HCT116 (cell line): ENCODE measurements around the gene FRMD8. TPM values are rescaled to one million over a fixed set of nuclear protein-coding genes. Genes with fewer than 3 reads are reported as not detected.

ENCODE experiments used
- ATAC-seq: fragments of 200-7000 bp; cut with Tn5 transposase; 2 replicates; pipeline ENCODE4 v1.9.1; 2020; ENCODE audit warnings: mild to moderate bottlenecking, moderate library complexity
- BruUV-seq: library from RNA; stranded (reverse); fragments of 400-500 nt; replicated peaks from 2 replicates; lab custom pipeline; 2021; lab: Mats Ljungman, UMichigan
- CTCF ChIA-PET: fragments of 300-600 bp; sonication (Branson Sonifier 250); formaldehyde crosslinking; loops from one replicate; lab custom pipeline; 2021; ENCODE audit warnings: antibody characterized with exemption; lab: Charles Lee
- POLR2A ChIA-PET: fragments of 300-600, 350-600 bp; sonication (Branson Sonifier 250); formaldehyde crosslinking; loops from one replicate; lab custom pipeline; 2021; ENCODE audit warnings: antibody characterized with exemption; lab: Charles Lee
- RAD21 ChIA-PET, 2 experiments: fragments of 300-600 bp; sonication (Branson Sonifier 250); formaldehyde crosslinking; loops; one replicate each; lab custom pipeline; 2023; ENCODE audit warnings: low total read pairs in 2 of 2; ENCODE audit not compliant: uncharacterized antibody in 2 of 2, unreplicated experiment in 2 of 2, low non-redundant PET in 1 of 2; lab: Charles Lee
- DNase-seq: peaks from one replicate; pipeline ENCODE4 v3.0.0-alpha.2; 2010; ENCODE audit warnings: low read depth, low spot score
- H2AFZ ChIP-seq: fragments of 200-600 bp; shearing (Covaris generic), sonication (generic); 2 replicates; pipeline ENCODE4 v1.6.1; 2017; ENCODE audit warnings: low read depth, mixed run types, mixed read lengths, antibody characterized with exemption, low read length; ENCODE audit not compliant: poor library complexity, severe bottlenecking
- H3K27ac ChIP-seq: 2 replicates; pipeline ENCODE4 v1.5.1; 2012; ENCODE audit warnings: low read depth, low read length
- H3K27me3 ChIP-seq: fragments of 200-600 bp; sonication (generic); 2 replicates; pipeline ENCODE4 v1.6.1; 2016; ENCODE audit warnings: mixed run types, low read length, mixed read lengths; ENCODE audit not compliant: insufficient read depth
- H3K36me3 ChIP-seq, 2 experiments: fragments of 200-500 bp in 1 of 2; fragments of 200-600 bp in 1 of 2; sonication (Bioruptor generic) in 1 of 2; sonication (generic) in 1 of 2; 2 replicates each; pipeline versions ENCODE4 v1.5.1 to v1.6.1; 2014 to 2016; ENCODE audit warnings: low read length in 2 of 2, inconsistent platforms in 1 of 2, mixed read lengths in 1 of 2, mixed run types in 1 of 2; ENCODE audit not compliant: insufficient read depth in 2 of 2, control insufficient read depth in 1 of 2
- H3K4me1 ChIP-seq, 2 experiments: fragments of 200-600 bp in 1 of 2; sonication (generic) in 1 of 2; 2 replicates each; pipeline versions ENCODE4 v1.5.1 to v1.6.1; 2012 to 2017; ENCODE audit warnings: low read length in 2 of 2, inconsistent platforms in 1 of 2, mild to moderate bottlenecking in 1 of 2, mixed read lengths in 1 of 2, mixed run types in 1 of 2, moderate library complexity in 1 of 2; ENCODE audit not compliant: insufficient read depth in 2 of 2, control insufficient read depth in 1 of 2
- H3K4me2 ChIP-seq: fragments of 200-600 bp; sonication (generic); 2 replicates; pipeline ENCODE4 v1.6.1; 2017; ENCODE audit warnings: mixed run types, low read length, mixed read lengths
- H3K4me3 ChIP-seq, 2 experiments: fragments of 200-600 bp in 1 of 2; sonication (generic) in 1 of 2; replicated peaks in 1 of 2; 2 replicates each; pipeline ENCODE4 v1.5.1; 2011 to 2016; ENCODE audit warnings: low read length in 2 of 2, control low read depth in 1 of 2, low read depth in 1 of 2, mild to moderate bottlenecking in 1 of 2, mixed read lengths in 1 of 2, mixed run types in 1 of 2
- H3K79me2 ChIP-seq: fragments of 200-600 bp; sonication (generic); 2 replicates; pipeline ENCODE4 v1.6.1; 2017; ENCODE audit warnings: mild to moderate bottlenecking, mixed run types, low read length, moderate library complexity, mixed read lengths; ENCODE audit not compliant: insufficient read depth
- H3K9ac ChIP-seq: fragments of 200-600 bp; sonication (generic); 2 replicates; pipeline ENCODE4 v1.6.1; 2016; ENCODE audit warnings: low read length, mixed read lengths
- H3K9me2 ChIP-seq: fragments of 200-600 bp; sonication (generic), shearing (Covaris generic); 2 replicates; pipeline ENCODE4 v1.6.1; 2017; ENCODE audit warnings: mixed run types, mild to moderate bottlenecking, moderate library complexity; ENCODE audit not compliant: insufficient read depth
- H3K9me3 ChIP-seq, 2 experiments: fragments of 200-500 bp in 1 of 2; fragments of 200-600 bp in 1 of 2; sonication (Bioruptor generic) in 1 of 2; sonication (generic) in 1 of 2; 2 replicates each; pipeline ENCODE4 v1.6.1; 2014 to 2017; ENCODE audit warnings: low read length in 2 of 2, mixed read lengths in 2 of 2, inconsistent platforms in 1 of 2, low read depth in 1 of 2, mild to moderate bottlenecking in 1 of 2, mixed run types in 1 of 2, moderate library complexity in 1 of 2; ENCODE audit not compliant: control insufficient read depth in 1 of 2, insufficient read depth in 1 of 2
- H4K20me1 ChIP-seq: fragments of 200-600 bp; sonication (generic), shearing (Covaris generic); 2 replicates; pipeline ENCODE4 v1.6.1; 2017; ENCODE audit warnings: mixed run types, mild to moderate bottlenecking, moderate library complexity; ENCODE audit not compliant: insufficient read depth
- MAX ChIP-seq: IDR thresholded peaks from 2 replicates; pipeline ENCODE4 v1.6.1; 2012
- POLR2A ChIP-seq: IDR thresholded peaks from 2 replicates; pipeline ENCODE4 v1.7.0; 2011; ENCODE audit warnings: borderline replicate concordance; ENCODE audit not compliant: insufficient read depth, insufficient read length; ENCODE audit errors: extremely low read depth
- RAD21 ChIP-seq: IDR thresholded peaks from 2 replicates; pipeline ENCODE4 v1.6.1; 2012; ENCODE audit warnings: low read depth, mild to moderate bottlenecking
- ZBTB33 ChIP-seq: IDR thresholded peaks from 2 replicates; pipeline ENCODE4 v1.6.1; 2011; ENCODE audit warnings: mild to moderate bottlenecking, low read length, moderate library complexity; ENCODE audit not compliant: insufficient replicate concordance; ENCODE audit errors: extremely low read depth
- intact Hi-C: fragments of 100-400 bp; cut with micrococcal nuclease; formaldehyde crosslinking; loops from 2 replicates; pipeline ENCODE4 v1.10.0; 2022
- total RNA-seq: library from RNA; stranded (reverse); gene quantifications from one replicate; pipeline ENCODE4 v1.2.1, GENCODE V29; 2021; ENCODE audit not compliant: unreplicated experiment

FRMD8 gene
- total RNA-seq, 1 experiment from 2014 or later: 35.8 TPM

GRCh38 chr11:65445604-65446445, 59.4 kb downstream of the FRMD8 start:
- no peaks in the 10 kb centered on the region for H3K27me3 ChIP-seq
- ChIA-PET RAD21 (no interaction called here), CTCF (interaction anchor here (2.7 kb wide), 1 partner anchor 23 kb away, joined by 14 read pairs; no protein-coding TSS in a partner anchor)
- no peaks in the 10 kb centered on the region for H3K9me3 ChIP-seq
- no peaks in the 10 kb centered on the region; the same call in 1 of the 2 replicates for H3K79me2 ChIP-seq
- 0 out of 2 replicates have a peak, but pooled peaks have one; percentile 5 for ATAC-seq
- no peak overlapping the region for H3K4me3 ChIP-seq
- no peak overlapping the region for H3K4me2 ChIP-seq
- H3K9me2 ChIP-seq: no peaks in the 10 kb centered on the region
- no peak for TF ChIP-seq RAD21
- no peak for TF ChIP-seq POLR2A
- TF ChIP-seq ZBTB33: no peak
- TF ChIP-seq MAX: no peak
- TF ChIP-seq, all 23 proteins: peak for 0
- H2AFZ ChIP-seq: no peak overlapping the region
- no peak overlapping the region for H3K9ac ChIP-seq
- BruUV-seq: no TSS peak
- intact Hi-C loops: no loop called here
- POLR2A ChIA-PET: interaction anchor here (1.0 to 4.2 kb wide), 6 partner anchors 9 to 62 kb away, joined by 3 to 23 read pairs (median 4); partner anchors contain the start of genes MALAT1 and NEAT1
- H3K36me3 ChIP-seq: no peaks in the 10 kb centered on the region
- no peaks in the 10 kb centered on the region for H4K20me1 ChIP-seq
- H3K27ac ChIP-seq: peak overlapping the region; percentile 21; the same call in 1 of the 2 replicates
- DNase-seq: no peak
- peaks cover 18 to 24% of the 10 kb centered on the region in 2 experiments; a peak in 3 of 4 replicates for H3K4me1 ChIP-seq
